ENCODE measurements around the gene TIMM13.

Gene TIMM13

GRCh38 chr19:2454962-2455850 is 27.8 kb upstream of the TIMM13 start:
- no peak for DNase-seq

- DNase-seq: no peak
Observed at GRCh38 chr19:2454199-2454961, 27.0 kb upstream of the TIMM13 start.

- no peak for DNase-seq
Observed at GRCh38 chr19:2453431-2454025, 26.1 kb upstream of the TIMM13 start.

GRCh38 chr19:2451741-2452140 is 24.4 kb upstream of the TIMM13 start:
- DNase-seq: no peak

GRCh38 chr19:2451138-2451537 is 23.8 kb upstream of the TIMM13 start:
- no peak for DNase-seq

GRCh38 chr19:2449019-2449418 is 21.6 kb upstream of the TIMM13 start:
- DNase-seq: no peak

GRCh38 chr19:2446381-2446780 is 19.0 kb upstream of the TIMM13 start:
- no peak for DNase-seq

GRCh38 chr19:2444251-2445002 is 17.0 kb upstream of the TIMM13 start:
- no peak for DNase-seq

GRCh38 chr19:2443785-2444182 is 16.4 kb upstream of the TIMM13 start:
- no peak for DNase-seq

- DNase-seq: no peak
Observed at GRCh38 chr19:2443116-2443784, 15.9 kb upstream of the TIMM13 start.

GRCh38 chr19:2441096-2441752 is 13.8 kb upstream of the TIMM13 start:
- DNase-seq: no peak

GRCh38 chr19:2440515-2440914 is 13.1 kb upstream of the TIMM13 start:
- no peak for DNase-seq

- DNase-seq: no peak
Observed at GRCh38 chr19:2438178-2438577, 10.8 kb upstream of the TIMM13 start.

GRCh38 chr19:2436926-2437325 is 9.5 kb upstream of the TIMM13 start:
- no peak for DNase-seq

- DNase-seq: no peak
Observed at GRCh38 chr19:2436384-2436783, 9.0 kb upstream of the TIMM13 start.

- no peak for DNase-seq
Observed at GRCh38 chr19:2434721-2435265, 7.4 kb upstream of the TIMM13 start.

GRCh38 chr19:2434267-2434666 is 6.9 kb upstream of the TIMM13 start:
- no peak for DNase-seq

- no peak for DNase-seq
Observed at GRCh38 chr19:2433854-2434253, 6.5 kb upstream of the TIMM13 start.

GRCh38 chr19:2432131-2432848 is 4.9 kb upstream of the TIMM13 start:
- no peak for DNase-seq

- no peak for DNase-seq
Observed at GRCh38 chr19:2431318-2432055, 4.1 kb upstream of the TIMM13 start.
